HepG2 (cell line): ENCODE data around the gene DENND5B.

Experiments
- JUND ChIP-seq: sonication (generic); formaldehyde crosslinking; IDR thresholded peaks from 2 replicates; pipeline ENCODE4 v1.8.0; 2022; ENCODE audit warnings: mild to moderate bottlenecking, missing genetic modification reagents
- KAT2B ChIP-seq: fragments of 150-350 bp; IDR thresholded peaks from 2 replicates; pipeline ENCODE4 v1.6.1; 2014; ENCODE audit warnings: low read depth, low read length, borderline replicate concordance
- KDM5A ChIP-seq: fragments of 200-600 bp; sonication (generic); IDR thresholded peaks from 2 replicates; pipeline ENCODE4 v1.7.0; 2018; ENCODE audit warnings: antibody characterized with exemption, mild to moderate bottlenecking, low read length, borderline replicate concordance
- NR1H2 ChIP-seq: sonication (generic); formaldehyde crosslinking; IDR thresholded peaks from 2 replicates; pipeline ENCODE4 v1.8.1; 2022; ENCODE audit warnings: low read depth, missing genetic modification reagents, borderline replicate concordance
- PITX1 ChIP-seq: sonication (generic); formaldehyde crosslinking; IDR thresholded peaks from 2 replicates; pipeline ENCODE4 v1.5.1; 2020; ENCODE audit warnings: mild to moderate bottlenecking, missing genetic modification reagents
- TAF1 ChIP-seq: sonication (generic); formaldehyde crosslinking; IDR thresholded peaks from 2 replicates; pipeline ENCODE4 v1.4.0; 2020; ENCODE audit warnings: missing genetic modification reagents
- TF ChIP-seq, protein P1 (sequence below): sonication (generic); formaldehyde crosslinking; IDR thresholded peaks from 2 replicates; pipeline ENCODE4 v1.5.0; 2020; ENCODE audit warnings: missing genetic modification reagents
- TF ChIP-seq, protein P2 (sequence below): sonication (generic); formaldehyde crosslinking; IDR thresholded peaks from 2 replicates; pipeline ENCODE4 v1.4.0; 2020; ENCODE audit warnings: missing genetic modification reagents
- TF ChIP-seq, protein P3 (sequence below): sonication (generic); formaldehyde crosslinking; IDR thresholded peaks from 2 replicates; pipeline ENCODE4 v1.5.0; 2020; ENCODE audit warnings: mild to moderate bottlenecking, missing genetic modification reagents, moderate library complexity
- TF ChIP-seq, protein P4 (sequence below): sonication (generic); formaldehyde crosslinking; IDR thresholded peaks from 2 replicates; pipeline ENCODE4 v1.5.1; 2020; ENCODE audit warnings: mild to moderate bottlenecking, missing genetic modification reagents, moderate library complexity
- TF ChIP-seq, protein P5 (sequence below): sonication (generic); formaldehyde crosslinking; conservative IDR thresholded peaks from 2 replicates; pipeline ENCODE4 v1.8.0; 2022; ENCODE audit warnings: missing genetic modification reagents

- TF ChIP-seq KDM5A (no peak), NR1H2 (CRISPR knock-in tag) (no peak), JUND (CRISPR knock-in tag) (no peak), TAF1 (CRISPR knock-in tag) (no peak), KAT2B (no peak), PITX1 (no peak)
- TF ChIP-seq, protein P1, sequence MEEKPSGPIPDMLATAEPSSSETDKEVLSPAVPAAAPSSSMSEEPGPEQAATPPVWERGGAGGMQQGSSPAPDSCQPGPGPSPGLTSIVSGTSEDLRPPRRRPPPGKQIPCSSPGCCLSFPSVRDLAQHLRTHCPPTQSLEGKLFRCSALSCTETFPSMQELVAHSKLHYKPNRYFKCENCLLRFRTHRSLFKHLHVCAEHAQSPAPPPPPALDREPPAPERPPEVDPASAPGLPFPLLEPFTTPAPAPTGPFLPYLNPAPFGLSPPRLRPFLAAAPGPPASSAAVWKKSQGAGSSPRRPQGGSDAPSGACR (CRISPR knock-in tag), result no peak
- TF ChIP-seq, protein P2, sequence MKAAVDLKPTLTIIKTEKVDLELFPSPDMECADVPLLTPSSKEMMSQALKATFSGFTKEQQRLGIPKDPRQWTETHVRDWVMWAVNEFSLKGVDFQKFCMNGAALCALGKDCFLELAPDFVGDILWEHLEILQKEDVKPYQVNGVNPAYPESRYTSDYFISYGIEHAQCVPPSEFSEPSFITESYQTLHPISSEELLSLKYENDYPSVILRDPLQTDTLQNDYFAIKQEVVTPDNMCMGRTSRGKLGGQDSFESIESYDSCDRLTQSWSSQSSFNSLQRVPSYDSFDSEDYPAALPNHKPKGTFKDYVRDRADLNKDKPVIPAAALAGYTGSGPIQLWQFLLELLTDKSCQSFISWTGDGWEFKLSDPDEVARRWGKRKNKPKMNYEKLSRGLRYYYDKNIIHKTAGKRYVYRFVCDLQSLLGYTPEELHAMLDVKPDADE, result no peak
- TF ChIP-seq, protein P3, sequence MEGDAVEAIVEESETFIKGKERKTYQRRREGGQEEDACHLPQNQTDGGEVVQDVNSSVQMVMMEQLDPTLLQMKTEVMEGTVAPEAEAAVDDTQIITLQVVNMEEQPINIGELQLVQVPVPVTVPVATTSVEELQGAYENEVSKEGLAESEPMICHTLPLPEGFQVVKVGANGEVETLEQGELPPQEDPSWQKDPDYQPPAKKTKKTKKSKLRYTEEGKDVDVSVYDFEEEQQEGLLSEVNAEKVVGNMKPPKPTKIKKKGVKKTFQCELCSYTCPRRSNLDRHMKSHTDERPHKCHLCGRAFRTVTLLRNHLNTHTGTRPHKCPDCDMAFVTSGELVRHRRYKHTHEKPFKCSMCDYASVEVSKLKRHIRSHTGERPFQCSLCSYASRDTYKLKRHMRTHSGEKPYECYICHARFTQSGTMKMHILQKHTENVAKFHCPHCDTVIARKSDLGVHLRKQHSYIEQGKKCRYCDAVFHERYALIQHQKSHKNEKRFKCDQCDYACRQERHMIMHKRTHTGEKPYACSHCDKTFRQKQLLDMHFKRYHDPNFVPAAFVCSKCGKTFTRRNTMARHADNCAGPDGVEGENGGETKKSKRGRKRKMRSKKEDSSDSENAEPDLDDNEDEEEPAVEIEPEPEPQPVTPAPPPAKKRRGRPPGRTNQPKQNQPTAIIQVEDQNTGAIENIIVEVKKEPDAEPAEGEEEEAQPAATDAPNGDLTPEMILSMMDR, result peak; percentile 27; the same call in 1 of the 2 replicates
- TF ChIP-seq, protein P4, sequence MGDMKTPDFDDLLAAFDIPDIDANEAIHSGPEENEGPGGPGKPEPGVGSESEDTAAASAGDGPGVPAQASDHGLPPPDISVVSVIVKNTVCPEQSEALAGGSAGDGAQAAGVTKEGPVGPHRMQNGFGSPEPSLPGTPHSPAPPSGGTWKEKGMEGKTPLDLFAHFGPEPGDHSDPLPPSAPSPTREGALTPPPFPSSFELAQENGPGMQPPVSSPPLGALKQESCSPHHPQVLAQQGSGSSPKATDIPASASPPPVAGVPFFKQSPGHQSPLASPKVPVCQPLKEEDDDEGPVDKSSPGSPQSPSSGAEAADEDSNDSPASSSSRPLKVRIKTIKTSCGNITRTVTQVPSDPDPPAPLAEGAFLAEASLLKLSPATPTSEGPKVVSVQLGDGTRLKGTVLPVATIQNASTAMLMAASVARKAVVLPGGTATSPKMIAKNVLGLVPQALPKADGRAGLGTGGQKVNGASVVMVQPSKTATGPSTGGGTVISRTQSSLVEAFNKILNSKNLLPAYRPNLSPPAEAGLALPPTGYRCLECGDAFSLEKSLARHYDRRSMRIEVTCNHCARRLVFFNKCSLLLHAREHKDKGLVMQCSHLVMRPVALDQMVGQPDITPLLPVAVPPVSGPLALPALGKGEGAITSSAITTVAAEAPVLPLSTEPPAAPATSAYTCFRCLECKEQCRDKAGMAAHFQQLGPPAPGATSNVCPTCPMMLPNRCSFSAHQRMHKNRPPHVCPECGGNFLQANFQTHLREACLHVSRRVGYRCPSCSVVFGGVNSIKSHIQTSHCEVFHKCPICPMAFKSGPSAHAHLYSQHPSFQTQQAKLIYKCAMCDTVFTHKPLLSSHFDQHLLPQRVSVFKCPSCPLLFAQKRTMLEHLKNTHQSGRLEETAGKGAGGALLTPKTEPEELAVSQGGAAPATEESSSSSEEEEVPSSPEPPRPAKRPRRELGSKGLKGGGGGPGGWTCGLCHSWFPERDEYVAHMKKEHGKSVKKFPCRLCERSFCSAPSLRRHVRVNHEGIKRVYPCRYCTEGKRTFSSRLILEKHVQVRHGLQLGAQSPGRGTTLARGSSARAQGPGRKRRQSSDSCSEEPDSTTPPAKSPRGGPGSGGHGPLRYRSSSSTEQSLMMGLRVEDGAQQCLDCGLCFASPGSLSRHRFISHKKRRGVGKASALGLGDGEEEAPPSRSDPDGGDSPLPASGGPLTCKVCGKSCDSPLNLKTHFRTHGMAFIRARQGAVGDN (CRISPR knock-in tag), result peak; percentile 90
- TF ChIP-seq, protein P5, sequence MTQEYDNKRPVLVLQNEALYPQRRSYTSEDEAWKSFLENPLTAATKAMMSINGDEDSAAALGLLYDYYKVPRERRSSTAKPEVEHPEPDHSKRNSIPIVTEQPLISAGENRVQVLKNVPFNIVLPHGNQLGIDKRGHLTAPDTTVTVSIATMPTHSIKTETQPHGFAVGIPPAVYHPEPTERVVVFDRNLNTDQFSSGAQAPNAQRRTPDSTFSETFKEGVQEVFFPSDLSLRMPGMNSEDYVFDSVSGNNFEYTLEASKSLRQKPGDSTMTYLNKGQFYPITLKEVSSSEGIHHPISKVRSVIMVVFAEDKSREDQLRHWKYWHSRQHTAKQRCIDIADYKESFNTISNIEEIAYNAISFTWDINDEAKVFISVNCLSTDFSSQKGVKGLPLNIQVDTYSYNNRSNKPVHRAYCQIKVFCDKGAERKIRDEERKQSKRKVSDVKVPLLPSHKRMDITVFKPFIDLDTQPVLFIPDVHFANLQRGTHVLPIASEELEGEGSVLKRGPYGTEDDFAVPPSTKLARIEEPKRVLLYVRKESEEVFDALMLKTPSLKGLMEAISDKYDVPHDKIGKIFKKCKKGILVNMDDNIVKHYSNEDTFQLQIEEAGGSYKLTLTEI (CRISPR knock-in tag), result no peak
These were observed 228.0 kb downstream of the DENND5B start for GRCh38 chr12:31362759-31363415.
